NCI-H524 treated with DMSO at 0.1 percent for 48 hours (cell line): ENCODE results near the gene ARID3B.

Experiments
- DNase-seq: peaks from one replicate; lab custom pipeline; 2025; lab: John Stamatoyannopoulos, UW

Gene ARID3B

GRCh38 chr15:74642348-74642733 lies 101.3 kb downstream of the ARID3B start:
- DNase-seq: no peak

GRCh38 chr15:74642734-74643664 lies 102.0 kb downstream of the ARID3B start:
- DNase-seq: no peak

GRCh38 chr15:74643665-74644204 lies 102.7 kb downstream of the ARID3B start:
- no peak for DNase-seq

- DNase-seq: no peak
Observed at GRCh38 chr15:74646480-74646879, 105.5 kb downstream of the ARID3B start.
